Endothelial cell of umbilical vein (primary cell): ENCODE results near the gene CCDC12. TPM values are rescaled to one million over a fixed set of nuclear protein-coding genes. Genes with fewer than 3 reads are reported as not detected.

Experiments
- BruUV-seq: library from RNA; stranded (reverse); fragments of 400-500 nt; replicated peaks from 2 replicates; lab custom pipeline; 2021; lab: Mats Ljungman, UMichigan
- CTCF ChIA-PET: fragments of 300-600, 350-600 bp; sonication (Branson Sonifier 250); formaldehyde crosslinking; loops from one replicate; lab custom pipeline; 2021; ENCODE audit warnings: antibody characterized with exemption, inconsistent platforms; lab: Charles Lee
- POLR2A ChIA-PET: fragments of 300-600, 350-600 bp; sonication (Branson Sonifier 250); formaldehyde crosslinking; loops from one replicate; lab custom pipeline; 2021; ENCODE audit warnings: antibody characterized with exemption, inconsistent platforms; lab: Charles Lee
- DNase-seq: peaks from one replicate; pipeline ENCODE4 v3.0.0-alpha.2; 2011; ENCODE audit warnings: low read depth, low spot score
- FAIRE-seq: peaks from 2 replicates; lab custom pipeline; 2011; peaks lifted over from hg19 to GRCh38; lab: Jason Lieb, UNC
- H2AFZ ChIP-seq: 2 replicates; pipeline ENCODE4 v1.6.0; 2012; ENCODE audit warnings: low read depth, low read length, control low read depth, inconsistent platforms
- H3K27ac ChIP-seq: 2 replicates; pipeline ENCODE4 v1.5.1; 2011; ENCODE audit warnings: low read depth, mild to moderate bottlenecking, control low read depth, low read length, moderate library complexity; ENCODE audit not compliant: insufficient read depth
- H3K27me3 ChIP-seq, 2 experiments: 2 replicates each; pipeline versions ENCODE4 v1.6.0 to v1.6.1; 2011; ENCODE audit warnings: low read length in 2 of 2, mixed read lengths in 1 of 2; ENCODE audit not compliant: control insufficient read depth in 2 of 2, insufficient read depth in 2 of 2
- H3K36me3 ChIP-seq, 2 experiments: 2 replicates in 1 of 2; 3 replicates in 1 of 2; pipeline ENCODE4 v1.5.1; 2011; ENCODE audit warnings: low read length in 2 of 2, mild to moderate bottlenecking in 1 of 2, moderate library complexity in 1 of 2; ENCODE audit not compliant: control insufficient read depth in 2 of 2, insufficient read depth in 2 of 2; ENCODE audit errors: extremely low read depth in 1 of 2
- H3K4me1 ChIP-seq: 3 replicates; pipeline ENCODE4 v1.5.1; 2011; ENCODE audit warnings: mild to moderate bottlenecking, low read length; ENCODE audit not compliant: control insufficient read depth, insufficient read depth; ENCODE audit errors: extremely low read depth
- H3K4me2 ChIP-seq: 2 replicates; pipeline ENCODE4 v1.6.1; 2011; ENCODE audit warnings: low read length, control low read depth, mixed read lengths; ENCODE audit not compliant: insufficient read depth
- H3K4me3 ChIP-seq, 3 experiments: fragments of 200-600 bp in 1 of 3; sonication (generic), shearing (Covaris generic) in 1 of 3; replicated peaks in 1 of 3; 2 replicates each; pipeline ENCODE4 v1.5.1; 2011 to 2016; ENCODE audit warnings: control low read depth in 3 of 3, low read length in 3 of 3, mild to moderate bottlenecking in 2 of 3, inconsistent platforms in 1 of 3, low read depth in 1 of 3, moderate library complexity in 1 of 3; ENCODE audit not compliant: insufficient read depth in 1 of 3
- H3K79me2 ChIP-seq: 2 replicates; pipeline ENCODE4 v1.6.0; 2012; ENCODE audit warnings: low read length, inconsistent platforms; ENCODE audit not compliant: control insufficient read depth, insufficient read depth
- H3K9ac ChIP-seq: replicated peaks from 2 replicates; pipeline ENCODE3; 2011; ENCODE audit warnings: low read length, control low read depth; ENCODE audit not compliant: insufficient read depth; ENCODE audit errors: extremely low read depth
- H3K9me1 ChIP-seq: replicated peaks from 3 replicates; pipeline ENCODE4 v1.6.0; 2011; ENCODE audit warnings: mild to moderate bottlenecking, low read length; ENCODE audit not compliant: control insufficient read depth, insufficient read depth; ENCODE audit errors: extremely low read depth
- H3K9me3 ChIP-seq: replicated peaks from 2 replicates; pipeline ENCODE4 v1.5.1; 2012; ENCODE audit warnings: low read length, inconsistent platforms; ENCODE audit not compliant: control insufficient read depth, insufficient read depth
- H4K20me1 ChIP-seq: replicated peaks from 2 replicates; pipeline ENCODE3; 2011; ENCODE audit warnings: mild to moderate bottlenecking, low read length; ENCODE audit not compliant: control insufficient read depth, insufficient read depth; ENCODE audit errors: extremely low read depth
- CTCF ChIP-seq, 2 donors: IDR thresholded peaks; 1 replicate in 1 of 2; 2 replicates in 1 of 2; pipeline ENCODE4 v1.5.1; 2011; ENCODE audit warnings: low read length in 2 of 2, mild to moderate bottlenecking in 2 of 2, moderate library complexity in 2 of 2, control low read depth in 1 of 2, inconsistent platforms in 1 of 2, low read depth in 1 of 2; ENCODE audit not compliant: insufficient read depth in 1 of 2; ENCODE audit errors: extremely low read depth in 1 of 2
- FOS ChIP-seq: IDR thresholded peaks from 2 replicates; pipeline ENCODE4 v1.6.1; 2011; ENCODE audit warnings: mild to moderate bottlenecking, low read length, moderate library complexity, borderline replicate concordance; ENCODE audit not compliant: insufficient read depth
- MYC ChIP-seq: IDR thresholded peaks from one replicate; pipeline ENCODE4 v1.6.1; 2011; ENCODE audit warnings: mild to moderate bottlenecking, low read depth, low read length
- POLR2A ChIP-seq: IDR thresholded peaks from 2 replicates; pipeline ENCODE4 v1.6.1; 2012; ENCODE audit warnings: low read depth, mild to moderate bottlenecking, control low read depth, low read length
- POLR2AphosphoS5 ChIP-seq: IDR thresholded peaks from 2 replicates; pipeline ENCODE4 v1.6.1; 2012; ENCODE audit warnings: low read depth, mild to moderate bottlenecking, control low read depth, low read length, moderate library complexity; ENCODE audit not compliant: insufficient read depth
- dilution Hi-C: fragments of 300-500 bp; cut with MboI; formaldehyde crosslinking; loops from one replicate; pipeline ENCODE4 v1.15.0; 2019; ENCODE audit warnings: low sequenced_read_pairs; ENCODE audit not compliant: extremely low pct_ligation_motif_present
- intact Hi-C: fragments of 100-400 bp; cut with micrococcal nuclease; formaldehyde crosslinking; loops from one replicate; pipeline ENCODE4 v1.10.0; 2022
- polyA plus RNA-seq, 4 experiments: library from polyadenylated mRNA; depleted of rRNA in 3 of 4; stranded (reverse) in 3 of 4; unstranded in 1 of 4; fragments of >200 nt; gene quantifications; 2 replicates each; pipeline versions ENCODE4 v1.2.1 to v1.2.3, GENCODE V29; 2011 to 2012; ENCODE audit warnings: missing spikeins in 1 of 4
- total RNA-seq: library from RNA; stranded (reverse); gene quantifications from 2 replicates; pipeline ENCODE4 v1.2.3, GENCODE V29; 2021

The CCDC12 gene
- total and polyA plus RNA-seq, 2 donors (not counting 3 experiments of a cell fraction or from before 2014, with no cell fraction given) = 35.1 to 50.5 TPM

- no peak for TF ChIP-seq POLR2A
- TF ChIP-seq MYC = no peak
- no peak for TF ChIP-seq POLR2AphosphoS5
- no peak for TF ChIP-seq CTCF (IDR thresholded peaks at IDR 0.05; ENCODE audit: extremely low read depth in 1 of 2, insufficient read depth in 1 of 2, low read depth in 1 of 2, low read length in 2 of 2)
- TF ChIP-seq FOS = no peak
These were observed 71.4 kb downstream of the CCDC12 start for GRCh38 chr3:46905213-46905560.

More at GRCh38 chr3:46905213-46905560, 71.4 kb downstream of the CCDC12 start:
- ChIA-PET POLR2A (no interaction called here), CTCF (no interaction called here)
- intact Hi-C loops = no loop called here
- no peak overlapping the region for H3K27ac ChIP-seq
- dilution Hi-C loops = no loop called here
- H3K4me3 ChIP-seq = no peak overlapping the region
- no peak overlapping the region for H3K4me2 ChIP-seq
- peaks cover 12% of the 10 kb centered on the region for H3K4me1 ChIP-seq
- no peaks in the 10 kb centered on the region for H3K36me3 ChIP-seq
- no TSS peak for BruUV-seq
- H3K27me3 ChIP-seq = no peaks in the 10 kb centered on the region
- no peaks in the 10 kb centered on the region for H3K9me3 ChIP-seq
- DNase-seq = no peak
- no peaks in the 10 kb centered on the region for H3K79me2 ChIP-seq
- H3K9ac ChIP-seq = no peak overlapping the region
- no peaks in the 10 kb centered on the region for H3K9me1 ChIP-seq
- no peak overlapping the region for H2AFZ ChIP-seq
- no peaks in the 10 kb centered on the region for H4K20me1 ChIP-seq
- no peak for FAIRE-seq
